ENCODE data around the gene MCTP1.

GRCh38 chr5:95086927-95087815 is 197.7 kb downstream of the MCTP1 start:
- TF ChIP-seq EZH2 (IDR thresholded peaks at IDR 0.05) (no peak), RAD21 (IDR thresholded peaks at IDR 0.05; ENCODE audit: low read depth) (no peak), POLR2A (IDR thresholded peaks at IDR 0.05; ENCODE audit: borderline replicate concordance, extremely low read depth, insufficient read depth, insufficient read length) (no peak), POLR2AphosphoS5 (IDR thresholded peaks at IDR 0.05; ENCODE audit: low read depth, low read length) (no peak), ZBTB33 (IDR thresholded peaks at IDR 0.05; ENCODE audit: extremely low read depth, insufficient replicate concordance, low read length) (no peak), MAX (IDR thresholded peaks at IDR 0.05) (no peak), CEBPB (IDR thresholded peaks at IDR 0.05; ENCODE audit: low read depth) (no peak), CTCF (IDR thresholded peaks at IDR 0.05 in 2 of 3, conservative IDR thresholded peaks at IDR 0.05 in 1 of 3; ENCODE audit: borderline replicate concordance in 1 of 3, insufficient read depth in 1 of 3, low read depth in 2 of 3, low read length in 2 of 3) (no peak), SP1 (IDR thresholded peaks at IDR 0.05; ENCODE audit: low read depth) (no peak), YY1 (IDR thresholded peaks at IDR 0.05; ENCODE audit: extremely low read depth, insufficient replicate concordance, low read depth, low read length) (no peak), ATF3 (IDR thresholded peaks at IDR 0.05) (no peak), TCF7L2 (IDR thresholded peaks at IDR 0.05; ENCODE audit: borderline replicate concordance, extremely low read depth, insufficient read depth, insufficient read length) (no peak), JUND (IDR thresholded peaks at IDR 0.05) (no peak), EZH2phosphoT487 (IDR thresholded peaks at IDR 0.05; ENCODE audit: borderline replicate concordance) (no peak)

Data from HCT116 (cell line).